ENCODE results near the gene ADH1C. TPM values are rescaled to one million over a fixed set of nuclear protein-coding genes. Genes with fewer than 3 reads are reported as not detected.
A peak's percentile ranks its signal among the peaks of the same experiment; 100 is the strongest.

Gene ADH1C
- not detected in 3 replicates for total RNA-seq
- long read RNA-seq: 0 reads

DNA sequence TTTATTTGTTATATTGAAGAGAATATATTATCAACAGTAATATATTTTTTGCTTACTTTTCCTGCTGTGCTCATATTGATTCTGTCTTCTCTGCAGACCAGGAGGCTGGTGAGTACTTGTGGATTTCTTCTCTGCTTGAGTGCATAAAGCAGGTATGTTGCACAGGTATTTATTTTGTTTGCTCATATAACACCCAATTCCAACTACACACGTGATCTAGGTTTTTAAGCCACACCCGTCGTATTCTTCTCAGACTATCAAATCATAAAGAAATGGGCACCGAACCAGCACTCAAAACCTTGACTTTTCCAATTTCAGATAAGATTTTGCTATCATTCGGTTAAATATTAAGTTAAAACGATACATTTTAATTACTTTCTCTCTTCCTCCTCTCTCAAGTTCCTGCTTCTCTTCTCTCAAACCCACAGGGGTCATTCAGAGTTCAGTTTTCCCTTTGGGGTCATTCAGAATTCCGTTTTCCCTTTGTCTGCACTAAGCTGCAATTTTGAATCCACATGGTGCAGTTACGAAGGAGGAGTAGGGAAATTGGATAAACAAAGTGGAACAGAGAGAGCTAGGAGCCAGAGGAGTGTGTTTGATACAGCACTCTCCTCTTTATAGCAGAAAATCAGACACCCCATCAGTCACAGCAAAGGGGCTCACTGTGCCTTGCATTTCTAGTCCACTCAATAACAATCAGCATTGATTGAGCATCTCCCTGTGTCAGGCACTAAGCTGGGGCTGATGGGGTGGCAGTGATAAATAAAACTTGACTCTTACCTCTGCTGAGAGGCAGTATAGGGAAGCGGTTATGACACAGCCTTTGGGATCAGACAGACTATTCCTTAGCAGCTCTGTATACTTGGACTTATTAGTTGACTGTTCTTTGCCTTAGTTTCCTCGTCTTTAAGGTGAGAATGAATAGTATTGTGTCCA, at the start of gene ADH1C:
ADH1C (minus strand) TSS at position 145 of the 936 bp plus-strand sequence; CDS start at position 74, 71 bp downstream.
- peaks cover 7% of the 10 kb centered on the region for H3K9me3 Mint-ChIP-seq (ENCODE audit: low read depth)
- no peaks in the 10 kb centered on the region for H3K27me3 Mint-ChIP-seq (ENCODE audit: low read depth)
- peaks cover 2% of the 10 kb centered on the region for H3K36me3 Mint-ChIP-seq (ENCODE audit: low read depth)
- no peak within 1 kb of the TSS for H3K4me3 Mint-ChIP-seq (ENCODE audit: unreplicated experiment)
- TF ChIP-seq, protein P1, sequence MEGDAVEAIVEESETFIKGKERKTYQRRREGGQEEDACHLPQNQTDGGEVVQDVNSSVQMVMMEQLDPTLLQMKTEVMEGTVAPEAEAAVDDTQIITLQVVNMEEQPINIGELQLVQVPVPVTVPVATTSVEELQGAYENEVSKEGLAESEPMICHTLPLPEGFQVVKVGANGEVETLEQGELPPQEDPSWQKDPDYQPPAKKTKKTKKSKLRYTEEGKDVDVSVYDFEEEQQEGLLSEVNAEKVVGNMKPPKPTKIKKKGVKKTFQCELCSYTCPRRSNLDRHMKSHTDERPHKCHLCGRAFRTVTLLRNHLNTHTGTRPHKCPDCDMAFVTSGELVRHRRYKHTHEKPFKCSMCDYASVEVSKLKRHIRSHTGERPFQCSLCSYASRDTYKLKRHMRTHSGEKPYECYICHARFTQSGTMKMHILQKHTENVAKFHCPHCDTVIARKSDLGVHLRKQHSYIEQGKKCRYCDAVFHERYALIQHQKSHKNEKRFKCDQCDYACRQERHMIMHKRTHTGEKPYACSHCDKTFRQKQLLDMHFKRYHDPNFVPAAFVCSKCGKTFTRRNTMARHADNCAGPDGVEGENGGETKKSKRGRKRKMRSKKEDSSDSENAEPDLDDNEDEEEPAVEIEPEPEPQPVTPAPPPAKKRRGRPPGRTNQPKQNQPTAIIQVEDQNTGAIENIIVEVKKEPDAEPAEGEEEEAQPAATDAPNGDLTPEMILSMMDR (IDR thresholded peaks at IDR 0.05): no peak
- H3K4me1 Mint-ChIP-seq (ENCODE audit: low read depth): no peaks in the 10 kb centered on the region
- no peak within 1 kb of the TSS for H3K27ac Mint-ChIP-seq (ENCODE audit: unreplicated experiment)
- DNase-seq (ENCODE audit: low spot score): no peak

GRCh38 chr4:99400831-99401230, 48.3 kb upstream of the ADH1C start:
- DNase-seq (ENCODE audit: low spot score): no peak
- H3K4me1 Mint-ChIP-seq (ENCODE audit: low read depth): peaks cover 44% of the 10 kb centered on the region
- H3K9me3 Mint-ChIP-seq (ENCODE audit: low read depth): peaks cover 29% of the 10 kb centered on the region
- no peak overlapping the region for H3K4me3 Mint-ChIP-seq (ENCODE audit: unreplicated experiment)
- peaks cover 6% of the 10 kb centered on the region for H3K36me3 Mint-ChIP-seq (ENCODE audit: low read depth)
- no peak overlapping the region for H3K27ac Mint-ChIP-seq (ENCODE audit: unreplicated experiment)
- TF ChIP-seq, protein P1 (IDR thresholded peaks at IDR 0.05): no peak
- no peaks in the 10 kb centered on the region for H3K27me3 Mint-ChIP-seq (ENCODE audit: low read depth)

DNA sequence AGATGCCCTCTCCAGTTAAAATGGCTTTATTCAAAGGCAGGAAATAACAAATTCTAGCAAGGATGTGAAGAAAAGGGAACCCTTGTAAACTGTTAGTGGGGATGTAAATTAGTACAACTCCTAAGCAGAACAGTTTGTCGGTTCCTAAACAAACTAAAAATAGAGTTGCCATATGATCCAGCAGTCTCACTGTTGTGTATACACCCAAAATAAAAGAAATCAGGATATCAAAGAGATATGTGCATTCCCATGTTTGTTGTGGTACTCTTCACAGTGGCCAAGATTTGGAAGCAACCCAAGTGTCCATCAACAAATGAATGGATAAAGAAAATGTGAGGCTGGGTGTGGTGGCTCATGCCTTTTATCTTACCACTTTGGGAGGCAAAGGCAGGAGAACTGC, 46.5 kb upstream of the ADH1C start:
- Mint-ChIP-seq H3K27ac (ENCODE audit: unreplicated experiment) (no peak overlapping the region), H3K27me3 (ENCODE audit: low read depth) (no peaks in the 10 kb centered on the region), H3K36me3 (ENCODE audit: low read depth) (peaks cover 6% of the 10 kb centered on the region), H3K9me3 (ENCODE audit: low read depth) (peaks cover 29% of the 10 kb centered on the region), H3K4me1 (ENCODE audit: low read depth) (peaks cover 44% of the 10 kb centered on the region), H3K4me3 (ENCODE audit: unreplicated experiment) (no peak overlapping the region)
- DNase-seq (ENCODE audit: low spot score): no peak
- TF ChIP-seq, protein P1 (IDR thresholded peaks at IDR 0.05): no peak

- H3K9me3 Mint-ChIP-seq (ENCODE audit: low read depth): peaks cover 47% of the 10 kb centered on the region
- no peak overlapping the region for H3K4me3 Mint-ChIP-seq (ENCODE audit: unreplicated experiment)
- H3K27ac Mint-ChIP-seq (ENCODE audit: unreplicated experiment): peak overlapping the region; percentile 95
- H3K4me1 Mint-ChIP-seq (ENCODE audit: low read depth): peaks cover 35% of the 10 kb centered on the region
- peaks cover 8% of the 10 kb centered on the region for H3K36me3 Mint-ChIP-seq (ENCODE audit: low read depth)
- no peaks in the 10 kb centered on the region for H3K27me3 Mint-ChIP-seq (ENCODE audit: low read depth)
- DNase-seq (ENCODE audit: low spot score): no peak
- TF ChIP-seq, protein P1 (IDR thresholded peaks at IDR 0.05): no peak
Measured at GRCh38 chr4:99395595-99396364, 43.2 kb upstream of the ADH1C start.

DNA sequence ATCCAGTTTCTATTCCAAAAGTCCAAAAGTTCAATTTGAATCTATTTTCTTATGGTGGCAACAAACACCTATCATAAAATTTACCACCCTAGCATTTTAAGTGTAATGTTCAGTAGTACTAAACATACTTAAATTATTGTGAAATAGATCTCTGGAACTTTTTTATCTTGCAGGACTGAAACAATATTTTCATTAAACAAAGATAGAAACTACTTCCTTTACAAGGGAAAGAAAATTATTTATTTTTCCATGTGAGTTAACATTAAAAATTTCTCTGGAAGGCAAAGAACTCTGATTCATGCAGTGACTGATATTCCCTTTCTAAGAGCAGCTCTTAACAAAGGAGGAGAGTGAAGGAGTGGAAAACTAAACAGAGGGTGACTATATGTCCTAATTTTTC, 42.4 kb upstream of the ADH1C start:
- H3K4me3 Mint-ChIP-seq (ENCODE audit: unreplicated experiment): peak overlapping the region; percentile 21
- no peak for DNase-seq (ENCODE audit: low spot score)
- H3K36me3 Mint-ChIP-seq (ENCODE audit: low read depth): peaks cover 9% of the 10 kb centered on the region
- peaks cover 40% of the 10 kb centered on the region for H3K4me1 Mint-ChIP-seq (ENCODE audit: low read depth)
- H3K9me3 Mint-ChIP-seq (ENCODE audit: low read depth): peaks cover 47% of the 10 kb centered on the region
- TF ChIP-seq, protein P1 (IDR thresholded peaks at IDR 0.05): no peak
- no peaks in the 10 kb centered on the region for H3K27me3 Mint-ChIP-seq (ENCODE audit: low read depth)
- peak overlapping the region; percentile 95 for H3K27ac Mint-ChIP-seq (ENCODE audit: unreplicated experiment)

All from chondrocyte (in vitro differentiated cells).